Fibroblast of skin of back (primary cell): ENCODE data around the gene VSTM5.
A peak's percentile ranks its signal among the peaks of the same experiment; 100 is the strongest.

Experiments
- DNase-seq: peaks from one replicate; pipeline ENCODE4 v3.0.0-alpha.2; 2013

VSTM5 gene

DNA sequence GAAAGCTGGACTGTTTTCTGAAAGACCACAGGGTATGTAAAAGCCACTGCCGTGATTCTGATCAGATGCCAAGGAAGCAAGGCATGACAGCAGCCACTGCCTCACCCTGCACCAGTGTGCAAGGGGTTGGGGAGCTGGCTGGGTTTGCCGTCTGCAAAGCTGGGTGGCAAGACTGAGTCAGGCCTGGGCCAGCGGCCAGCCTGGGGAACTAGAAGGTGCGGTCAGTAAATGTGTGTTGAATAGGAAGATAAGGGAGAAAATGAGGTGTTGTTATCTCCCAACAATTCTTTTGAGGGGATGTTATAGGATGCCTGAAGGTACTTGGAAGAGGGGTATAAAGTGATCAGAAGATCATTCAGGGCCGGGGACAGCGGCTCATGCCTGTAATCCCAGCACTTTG is 8.0 kb downstream of the VSTM5 start:
- DNase-seq, result peak; percentile 26

DNA sequence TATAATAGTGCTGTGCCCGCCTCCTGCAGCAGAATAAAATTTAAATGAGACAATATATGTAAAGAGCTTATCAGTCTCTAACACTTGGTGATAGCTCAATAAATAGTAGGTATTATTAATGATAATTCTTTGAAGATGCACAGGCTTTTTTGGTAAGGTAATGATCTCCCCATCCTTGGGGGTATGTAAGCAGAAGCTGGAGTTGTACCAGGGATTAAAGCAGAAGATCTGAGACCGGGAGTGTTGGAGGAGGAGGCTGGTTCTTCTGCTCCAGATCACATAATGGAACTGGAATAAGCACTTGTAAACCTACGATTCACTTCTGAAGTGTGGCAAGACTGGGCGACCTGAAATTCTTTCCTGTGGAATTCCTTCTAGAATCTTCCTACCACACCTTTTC is 8.4 kb downstream of the VSTM5 start:
- no peak for DNase-seq

DNA sequence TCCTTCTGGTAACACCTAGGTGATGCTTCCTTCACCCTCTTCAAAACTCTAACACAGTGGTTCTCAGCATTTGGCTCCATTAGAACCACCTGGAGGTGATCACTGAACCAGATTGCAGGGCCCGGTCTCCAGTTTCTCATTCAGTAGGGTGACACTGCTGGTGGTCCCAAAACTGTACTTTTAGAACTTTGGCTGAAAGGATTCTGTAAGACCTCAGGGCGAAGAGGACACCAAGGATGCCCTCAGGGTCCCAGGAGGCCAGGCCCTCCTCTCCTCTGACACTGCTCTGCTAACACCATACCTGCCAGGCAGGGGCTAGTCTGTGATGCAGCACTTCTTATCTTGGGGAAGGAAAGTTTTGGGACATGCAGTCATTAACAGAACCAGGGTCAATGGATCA is 9.0 kb downstream of the VSTM5 start:
- no peak for DNase-seq

DNA sequence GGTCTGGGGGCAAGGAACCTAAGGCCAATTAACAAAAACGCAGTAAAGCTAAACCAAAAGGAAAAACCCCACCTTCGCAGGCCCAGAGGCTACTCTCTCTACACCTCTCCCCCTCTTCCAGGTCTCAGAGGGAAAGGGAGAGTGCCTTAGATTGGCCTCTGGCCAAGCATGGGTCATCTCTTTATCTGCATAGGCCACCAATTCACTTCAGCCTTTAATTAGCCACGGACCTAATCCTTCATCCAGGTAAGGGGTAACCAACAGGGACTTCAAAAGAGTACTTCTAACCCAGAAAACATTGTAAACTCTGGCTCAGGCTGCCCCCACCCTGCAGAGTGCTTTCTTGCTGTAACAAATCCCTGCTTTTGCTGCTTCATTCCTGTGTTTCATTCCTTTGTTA is 9.4 kb downstream of the VSTM5 start:
- DNase-seq, result no peak

DNA sequence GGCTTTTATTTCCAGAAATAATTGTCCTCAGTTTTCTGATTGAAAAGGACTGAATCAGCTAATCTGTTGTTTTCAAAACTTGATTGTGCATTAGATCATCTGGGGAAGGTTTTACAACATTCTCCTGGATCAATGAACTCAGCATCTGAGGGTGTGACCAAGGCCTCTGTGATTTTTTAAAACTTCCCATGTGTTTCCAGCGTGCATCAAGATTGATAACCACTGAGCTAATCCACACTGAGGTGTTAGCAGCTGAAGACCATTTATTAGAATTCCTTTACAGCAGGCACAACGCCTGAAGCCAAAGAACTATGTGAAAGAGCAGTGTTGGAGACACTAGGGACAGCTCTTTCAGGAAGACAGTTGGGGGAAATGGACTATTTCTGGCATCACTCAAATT is 10.2 kb downstream of the VSTM5 start:
- no peak for DNase-seq

GRCh38 chr11:93838967-93839366 is 11.5 kb downstream of the VSTM5 start:
- no peak for DNase-seq

GRCh38 chr11:93832780-93833179 is 17.6 kb downstream of the VSTM5 start:
- no peak for DNase-seq

GRCh38 chr11:93831343-93832127 is 18.9 kb downstream of the VSTM5 start:
- DNase-seq, result no peak

DNA sequence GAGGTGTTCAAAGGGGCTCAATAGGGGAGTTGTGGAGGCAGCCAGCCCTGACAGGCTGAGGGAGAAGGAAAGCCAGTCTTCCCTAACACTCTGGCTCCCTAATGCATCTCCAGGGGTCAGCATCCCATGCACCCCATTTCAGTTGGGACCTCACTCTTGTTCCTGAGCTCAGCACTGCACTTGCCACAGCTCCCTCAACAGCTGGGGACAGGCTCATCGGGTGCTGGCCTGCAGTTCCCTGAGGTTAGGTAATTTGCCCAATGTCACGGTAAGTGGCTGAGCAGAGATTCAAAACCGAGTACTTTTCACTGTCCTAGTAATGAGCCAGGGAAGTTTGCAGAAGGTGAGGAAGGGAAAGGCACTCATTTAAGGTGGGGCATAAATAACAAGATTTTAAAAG is 20.8 kb downstream of the VSTM5 start:
- no peak for DNase-seq

DNA sequence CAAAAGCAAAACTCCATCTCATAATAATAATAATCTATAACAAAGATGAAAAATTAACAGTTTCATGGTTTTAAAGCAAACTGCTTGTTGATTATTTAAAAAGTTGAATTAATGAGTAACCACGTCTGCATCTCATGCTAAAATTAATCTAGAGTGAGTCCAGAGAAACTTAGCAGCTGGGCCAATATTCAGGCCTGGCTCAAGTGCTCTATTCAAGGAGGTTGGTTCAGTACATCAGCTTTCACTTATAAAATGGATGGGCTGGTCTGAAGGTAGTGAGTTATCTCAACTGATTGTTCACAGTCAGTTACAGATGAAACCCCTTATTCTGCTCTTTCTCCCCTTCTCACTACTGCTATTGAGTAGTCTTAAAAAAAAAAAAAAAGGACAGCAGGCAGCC is 23.1 kb downstream of the VSTM5 start:
- DNase-seq, result no peak

- no peak for DNase-seq
Measured at GRCh38 chr11:93823210-93823609, 27.2 kb downstream of the VSTM5 start.

GRCh38 chr11:93822359-93822758 is 28.1 kb downstream of the VSTM5 start:
- peak; percentile 30 for DNase-seq

DNA sequence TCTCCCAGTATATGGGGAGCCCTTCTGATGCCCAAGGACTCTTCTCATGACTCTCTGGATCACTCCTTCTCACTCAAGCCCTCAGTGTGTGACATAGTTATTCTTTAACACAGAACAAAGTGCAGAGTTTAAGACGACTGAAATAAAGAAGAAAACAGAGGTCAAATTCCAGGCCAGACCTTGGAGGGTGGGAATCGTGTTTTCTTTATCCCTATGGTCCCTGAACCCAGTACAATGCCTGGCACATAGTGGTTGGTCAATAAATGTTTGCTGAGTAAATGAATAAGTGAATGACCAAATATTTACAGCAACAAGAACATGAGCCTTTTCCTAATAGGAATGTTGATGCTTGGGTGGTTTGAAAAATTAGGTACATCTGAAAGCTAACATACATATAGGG is 28.8 kb downstream of the VSTM5 start:
- DNase-seq, result no peak

GRCh38 chr11:93820847-93821246 is 29.6 kb downstream of the VSTM5 start:
- DNase-seq, result no peak

DNA sequence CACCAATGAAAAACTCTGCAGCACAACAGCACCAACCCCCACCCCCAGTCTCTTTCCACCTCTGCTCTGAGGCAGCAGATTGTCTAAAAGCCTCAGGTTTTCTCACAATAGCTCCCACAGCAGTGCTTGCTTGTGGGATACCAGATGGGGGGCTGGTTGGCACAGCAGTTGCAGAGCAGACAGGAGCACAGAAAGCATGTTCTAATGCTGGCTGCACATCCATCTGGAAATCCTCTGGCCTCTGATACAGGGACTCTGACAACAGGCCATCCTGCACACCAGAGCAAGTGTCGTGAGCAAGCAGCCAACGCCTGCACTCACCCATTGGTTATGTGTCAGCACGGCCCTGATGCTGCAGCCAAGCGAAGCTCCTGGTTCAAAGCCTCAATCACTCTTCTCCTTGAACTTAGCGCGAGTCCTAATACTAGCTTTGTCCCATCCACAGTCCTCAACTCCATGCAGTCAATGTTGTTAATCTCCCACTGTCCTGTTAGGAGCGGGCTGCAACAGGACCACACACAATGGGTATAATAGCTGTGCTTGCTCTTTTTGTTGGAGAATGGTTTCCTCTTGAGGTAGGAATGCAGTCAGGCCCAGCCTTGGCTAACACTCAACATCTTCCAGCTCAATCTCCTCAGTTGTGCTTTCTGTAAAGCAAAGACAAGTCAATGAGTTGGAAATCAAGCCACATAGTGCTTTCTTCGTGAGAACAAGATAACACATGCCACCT is 30.3 kb downstream of the VSTM5 start:
- DNase-seq, result no peak

DNA sequence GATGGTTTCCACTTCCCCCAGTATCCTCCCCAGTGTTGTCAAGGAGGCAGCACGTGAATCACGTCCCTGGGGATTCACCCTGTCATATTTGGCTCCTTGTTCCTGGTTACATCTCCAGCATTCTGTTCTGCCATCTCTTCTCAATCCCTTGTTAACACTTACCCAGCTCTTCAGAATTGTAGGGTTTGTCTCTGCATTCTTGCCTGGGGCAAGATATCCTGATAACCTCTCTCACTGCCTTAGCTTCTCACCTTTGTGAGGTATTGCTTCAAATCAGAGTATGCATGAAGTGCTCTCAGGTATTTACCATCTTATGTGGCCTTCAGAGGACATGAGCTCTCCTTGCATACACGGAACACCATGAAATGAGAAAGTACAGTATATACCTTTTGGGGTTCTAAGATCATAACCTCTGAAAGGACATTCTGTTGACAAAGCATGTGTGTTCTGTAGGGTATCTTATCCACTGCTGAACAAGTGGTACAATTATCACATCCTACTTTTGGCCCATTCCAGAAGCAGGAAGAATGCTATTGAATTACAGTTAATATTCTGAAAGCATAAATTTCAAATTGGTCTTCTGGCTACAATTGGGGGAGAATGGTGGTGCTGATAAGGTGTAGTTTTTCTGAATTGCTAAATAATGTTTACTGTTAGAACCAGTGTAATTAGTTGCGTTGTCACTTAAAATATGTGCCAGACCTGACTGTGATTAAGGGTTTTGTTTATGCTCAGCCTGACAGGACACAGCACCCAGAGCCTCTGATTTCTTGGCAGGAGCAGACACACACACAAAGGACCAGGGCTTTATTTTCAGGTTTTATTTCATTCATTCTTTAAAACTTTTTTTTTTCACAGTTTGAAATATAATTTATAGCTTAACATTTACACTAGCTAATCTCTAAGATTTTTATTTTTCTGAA is 32.7 kb downstream of the VSTM5 start:
- DNase-seq, result peak; percentile 40

GRCh38 chr11:93814966-93815633 is 35.3 kb downstream of the VSTM5 start:
- peak; percentile 33 for DNase-seq

- no peak for DNase-seq
Measured at GRCh38 chr11:93813974-93814373, 36.4 kb downstream of the VSTM5 start.

- no peak for DNase-seq
Measured at GRCh38 chr11:93807980-93808379, 42.4 kb downstream of the VSTM5 start.

- no peak for DNase-seq
Measured at GRCh38 chr11:93804879-93805278, 45.5 kb downstream of the VSTM5 start.

GRCh38 chr11:93801366-93801765 is 49.1 kb downstream of the VSTM5 start:
- no peak for DNase-seq

DNA sequence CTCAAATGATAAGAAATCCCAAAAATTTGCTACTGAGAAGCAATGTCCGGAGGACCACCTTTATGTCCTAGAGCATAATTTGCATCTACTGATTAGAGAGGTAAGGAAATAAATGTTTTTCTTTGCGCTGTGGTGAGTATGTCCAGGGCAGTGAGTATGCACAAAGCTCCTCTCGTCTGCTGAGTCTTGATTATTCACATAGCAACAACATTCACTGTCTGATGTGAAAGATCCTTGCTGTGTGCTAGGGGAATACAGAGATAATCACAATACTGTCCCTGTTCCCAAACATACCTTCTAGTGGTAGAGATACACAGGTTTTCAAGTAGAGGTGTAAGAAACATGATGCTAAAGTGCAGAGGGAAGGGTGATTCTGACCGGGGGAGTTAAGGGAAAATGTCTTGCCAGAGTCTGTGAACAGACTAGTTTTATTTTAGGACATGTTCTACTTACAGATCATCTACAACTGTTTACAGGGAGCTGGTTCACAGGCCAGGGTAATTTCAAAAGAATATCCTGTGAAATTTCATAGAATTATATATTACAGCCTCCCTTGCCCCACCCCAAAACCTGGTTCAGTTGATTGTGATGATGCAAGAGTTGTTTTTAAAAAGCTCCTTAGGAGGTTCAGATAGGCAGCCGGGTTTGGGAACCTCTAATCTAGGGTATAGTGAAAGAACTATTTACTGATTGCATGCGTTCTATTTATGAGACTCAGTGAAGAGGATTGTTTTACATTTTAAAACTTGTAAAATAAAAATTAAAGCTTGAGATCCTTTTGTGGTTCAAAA is 53.8 kb downstream of the VSTM5 start:
- DNase-seq, result no peak
